NCI-H1105 (cell line): ENCODE results near the gene RGSL1.
A peak's percentile ranks its signal among the peaks of the same experiment; 100 is the strongest.
"Not testable (repeated sequence)": the region's sequence is repeated elsewhere in the genome, so short reads cannot be mapped to it uniquely, and the experiment has no call there.

Source experiments
- DNase-seq: peaks from one replicate; lab custom pipeline; 2025; lab: John Stamatoyannopoulos, UW

Gene RGSL1

GRCh38 chr1:182446033-182446669 is 3.8 kb upstream of the RGSL1 start:
- DNase-seq = peak; percentile 34

- not testable (repeated sequence) for DNase-seq
Observed at GRCh38 chr1:182447124-182447523, 2.8 kb upstream of the RGSL1 start.

GRCh38 chr1:182447660-182448059 is 2.3 kb upstream of the RGSL1 start:
- DNase-seq = no peak

- no peak for DNase-seq
Observed at GRCh38 chr1:182453631-182454030, 3.7 kb downstream of the RGSL1 start.

- DNase-seq = no peak
Observed at GRCh38 chr1:182457844-182458243, 7.9 kb downstream of the RGSL1 start.

GRCh38 chr1:182459949-182460348 is 10.0 kb downstream of the RGSL1 start:
- no peak for DNase-seq

GRCh38 chr1:182460550-182460951 is 10.6 kb downstream of the RGSL1 start:
- no peak for DNase-seq

- DNase-seq = no peak
Observed at GRCh38 chr1:182473556-182473955, 23.6 kb downstream of the RGSL1 start.

GRCh38 chr1:182476625-182477024 is 26.7 kb downstream of the RGSL1 start:
- no peak for DNase-seq

- DNase-seq = no peak
Observed at GRCh38 chr1:182478238-182478637, 28.3 kb downstream of the RGSL1 start.

GRCh38 chr1:182484067-182484466 is 34.1 kb downstream of the RGSL1 start:
- DNase-seq = no peak

GRCh38 chr1:182484531-182485257 is 34.7 kb downstream of the RGSL1 start:
- DNase-seq = no peak

GRCh38 chr1:182485861-182486260 is 35.9 kb downstream of the RGSL1 start:
- DNase-seq = no peak

- DNase-seq = no peak
Observed at GRCh38 chr1:182488803-182489202, 38.9 kb downstream of the RGSL1 start.

- no peak for DNase-seq
Observed at GRCh38 chr1:182493063-182493462, 43.1 kb downstream of the RGSL1 start.

GRCh38 chr1:182495002-182495401 is 45.1 kb downstream of the RGSL1 start:
- DNase-seq = no peak

- DNase-seq = no peak
Observed at GRCh38 chr1:182495693-182496092, 45.7 kb downstream of the RGSL1 start.

GRCh38 chr1:182507685-182508084 is 57.7 kb downstream of the RGSL1 start:
- no peak for DNase-seq

- no peak for DNase-seq
Observed at GRCh38 chr1:182515556-182515955, 65.6 kb downstream of the RGSL1 start.

- DNase-seq = no peak
Observed at GRCh38 chr1:182520736-182521135, 70.8 kb downstream of the RGSL1 start.

- DNase-seq = no peak
Observed at GRCh38 chr1:182525342-182525741, 75.4 kb downstream of the RGSL1 start.

GRCh38 chr1:182527680-182528079 is 77.7 kb downstream of the RGSL1 start:
- no peak for DNase-seq

- not testable (repeated sequence) for DNase-seq
Observed at GRCh38 chr1:182528206-182528605, 78.3 kb downstream of the RGSL1 start.

GRCh38 chr1:182533896-182534295 is 84.0 kb downstream of the RGSL1 start:
- no peak for DNase-seq
